Brain pericyte (primary cell): Measurements from ENCODE around the gene NCF2.

Experiments used
- DNase-seq: peaks from one replicate; pipeline ENCODE4 v3.0.0-alpha.2; 2012; ENCODE audit warnings: low read depth, low spot score

NCF2 gene

GRCh38 chr1:183611021-183611420 lies 20.8 kb upstream of the NCF2 start:
- DNase-seq: no peak

DNA sequence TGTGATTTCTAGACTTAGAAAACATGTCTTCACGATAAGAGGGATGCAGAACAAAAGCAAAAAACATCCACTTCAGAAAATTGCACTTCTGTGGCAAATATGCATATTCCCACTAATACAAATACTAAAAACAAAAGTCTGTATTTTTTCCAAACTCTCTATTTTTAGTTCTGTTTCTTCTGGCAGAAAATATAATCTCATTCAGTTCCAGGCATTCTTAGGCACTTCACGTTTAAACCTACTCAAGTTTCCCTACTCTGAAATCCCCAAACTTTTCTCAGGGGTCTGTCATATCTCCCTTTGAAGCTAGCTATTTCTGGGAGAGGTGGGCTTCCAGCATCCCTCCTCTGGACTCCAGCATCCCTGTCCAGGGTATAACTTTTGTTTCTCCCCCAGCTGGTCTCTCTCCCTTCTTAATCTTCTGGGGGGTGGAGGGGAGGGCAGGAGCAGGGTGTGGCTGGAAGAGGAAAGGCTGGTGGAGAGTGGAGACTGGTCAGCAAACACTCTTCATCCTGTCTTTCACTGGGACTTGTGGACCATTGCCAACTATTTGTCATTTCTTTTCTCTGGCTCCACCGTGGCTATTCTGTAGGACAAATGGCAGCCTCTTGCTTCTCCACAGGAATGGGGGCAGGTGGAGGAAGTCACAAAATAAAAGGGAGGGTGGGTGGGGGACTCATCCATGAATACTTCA lies 19.6 kb upstream of the NCF2 start:
- DNase-seq: no peak

DNA sequence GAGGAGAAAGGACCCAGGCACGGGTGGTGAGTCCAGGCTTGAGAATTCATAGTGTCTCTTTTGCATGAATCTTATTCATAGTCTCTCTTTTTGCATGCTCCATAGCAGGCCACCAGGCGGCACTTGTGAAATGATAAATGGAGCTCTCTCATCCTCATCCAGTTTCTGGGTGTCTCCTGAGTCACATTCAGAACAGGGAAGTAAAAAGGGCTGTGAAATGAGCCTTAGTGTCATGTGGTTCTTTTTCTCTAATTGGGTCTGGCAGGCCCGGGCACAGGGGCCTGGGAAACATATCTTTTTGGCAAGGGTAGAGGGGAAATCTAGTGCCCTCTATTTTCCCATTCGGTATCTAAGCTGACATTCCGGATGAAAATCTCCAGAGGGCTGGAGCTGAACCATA lies 19.1 kb upstream of the NCF2 start:
- DNase-seq: no peak

DNA sequence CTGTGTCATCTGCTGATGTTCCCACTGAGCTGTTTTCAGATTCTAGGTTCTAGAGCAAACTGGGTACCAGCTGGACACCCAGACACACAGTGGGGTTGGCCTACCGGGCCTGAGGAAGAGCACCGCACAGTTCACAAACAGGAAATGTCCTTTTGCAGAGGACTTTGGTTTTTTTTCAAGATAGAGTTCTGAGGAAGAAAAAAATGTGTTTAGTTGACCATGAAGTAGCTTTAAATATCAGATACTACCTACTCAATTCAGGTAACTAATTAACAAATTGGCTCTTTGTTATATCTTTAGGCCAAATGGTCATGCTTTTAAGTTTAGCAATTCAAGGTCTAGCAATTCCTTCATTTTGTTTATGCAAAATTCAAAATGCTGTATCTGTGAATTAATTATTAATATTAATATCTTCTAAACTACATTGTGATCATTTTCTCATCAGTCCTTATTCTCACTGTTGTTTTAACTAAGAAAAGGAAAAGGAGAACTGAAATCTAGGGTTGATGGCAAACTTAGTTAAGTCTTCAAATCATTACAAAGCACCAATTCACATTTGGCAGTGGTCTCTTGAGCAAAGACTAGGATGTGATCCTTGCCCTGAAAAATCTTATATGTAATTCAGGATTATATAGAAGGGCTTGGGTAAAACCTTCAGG lies 17.2 kb upstream of the NCF2 start:
- DNase-seq: no peak

GRCh38 chr1:183605904-183606303 lies 15.6 kb upstream of the NCF2 start:
- DNase-seq: no peak

DNA sequence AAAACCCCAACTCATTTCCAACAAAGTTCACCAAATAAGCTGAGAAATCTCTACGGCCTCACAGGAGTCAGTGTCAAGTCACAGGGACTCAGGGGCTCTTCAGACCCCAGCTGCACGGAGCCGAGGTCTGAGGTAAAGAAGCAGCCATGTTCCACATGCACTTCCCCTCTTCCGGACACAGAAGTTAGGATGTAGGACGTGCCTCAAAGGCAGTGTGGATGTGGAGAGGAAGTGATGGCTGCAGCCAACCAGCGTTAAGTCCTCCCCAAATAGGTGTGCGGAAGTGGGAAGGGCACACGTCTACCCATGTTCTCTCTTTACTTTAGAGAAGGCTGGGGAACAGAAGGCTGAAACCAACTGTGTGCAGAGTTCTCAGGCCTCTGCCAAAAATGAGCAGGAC lies 14.6 kb upstream of the NCF2 start:
- DNase-seq: no peak

- DNase-seq: peak; percentile 71
Measured at GRCh38 chr1:183604038-183604808, 14.0 kb upstream of the NCF2 start.

GRCh38 chr1:183602510-183602909 lies 12.3 kb upstream of the NCF2 start:
- DNase-seq: no peak

- no peak for DNase-seq
Measured at GRCh38 chr1:183600634-183601033, 10.4 kb upstream of the NCF2 start.

- DNase-seq: no peak
Measured at GRCh38 chr1:183600136-183600535, 9.9 kb upstream of the NCF2 start.

GRCh38 chr1:183598386-183598785 lies 8.1 kb upstream of the NCF2 start:
- no peak for DNase-seq

DNA sequence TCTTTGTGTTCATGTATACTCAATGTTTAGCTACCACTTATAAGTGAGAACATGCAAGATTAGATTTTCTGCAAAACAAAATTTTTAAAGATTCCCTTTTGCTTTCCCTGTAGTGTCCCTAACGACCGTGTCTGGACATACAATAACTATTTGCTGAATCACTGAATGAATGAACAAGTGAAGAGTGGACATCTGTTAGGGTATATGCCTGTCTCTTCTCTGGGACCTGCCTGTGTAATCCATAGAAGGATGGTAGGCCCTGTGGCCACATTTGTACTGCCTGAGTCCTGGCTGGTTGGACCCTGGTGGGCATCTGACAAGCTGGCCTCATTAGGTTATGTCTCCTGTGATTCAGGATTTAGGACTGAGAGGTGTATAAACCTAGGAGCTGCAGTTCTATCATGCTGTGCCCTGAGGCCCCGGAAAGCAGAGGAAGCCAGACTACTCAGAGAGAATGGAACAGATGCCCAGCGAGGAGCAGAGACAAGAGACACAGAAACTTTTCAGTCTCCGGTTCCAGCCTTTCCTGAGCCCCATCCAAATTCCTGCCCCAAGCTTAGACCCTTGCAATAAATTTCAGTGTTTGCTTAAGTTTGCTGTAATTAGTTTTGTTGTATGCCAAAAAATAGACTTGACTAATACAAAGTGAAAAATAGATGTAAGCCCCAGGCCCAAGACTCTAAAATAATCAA lies 7.5 kb upstream of the NCF2 start:
- no peak for DNase-seq

DNA sequence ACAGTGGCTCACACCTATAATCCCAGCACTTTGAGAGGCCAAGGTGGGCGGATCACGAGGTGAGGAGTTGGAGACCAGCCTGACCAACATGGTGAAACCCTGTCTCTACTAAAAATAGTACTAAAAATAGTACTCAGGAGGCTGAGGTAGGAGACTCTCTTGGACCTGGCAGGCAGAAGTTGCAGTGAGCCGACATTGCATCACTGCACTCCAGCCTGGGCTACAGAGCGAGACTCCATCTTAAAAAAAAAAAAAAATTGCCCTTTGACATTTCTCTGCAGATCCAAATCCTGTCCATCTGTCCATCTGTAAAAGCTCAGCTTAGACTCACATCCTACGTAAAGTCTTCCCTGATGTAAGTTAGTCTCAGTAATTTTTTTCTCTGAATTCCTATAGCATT lies 6.2 kb upstream of the NCF2 start:
- DNase-seq: no peak

DNA sequence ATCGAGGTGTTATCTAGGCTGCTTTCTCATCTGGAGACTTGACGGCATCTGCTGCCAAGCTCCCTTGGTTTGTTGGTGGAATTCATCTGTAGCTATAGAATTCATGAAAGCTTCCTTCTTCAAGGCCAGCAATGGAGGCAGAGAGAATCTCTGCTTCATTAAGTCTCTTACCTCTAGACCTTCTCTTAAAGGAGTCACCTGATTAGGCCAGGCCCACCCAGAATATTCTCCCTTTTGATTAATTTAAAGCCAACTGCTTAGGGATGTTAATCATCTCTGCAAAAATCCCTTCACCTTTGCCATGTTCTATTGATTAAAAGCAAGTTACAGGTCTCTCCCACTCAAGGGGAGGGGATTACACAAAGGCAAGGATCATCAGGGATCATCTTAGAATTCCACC lies 5.3 kb upstream of the NCF2 start:
- no peak for DNase-seq

DNA sequence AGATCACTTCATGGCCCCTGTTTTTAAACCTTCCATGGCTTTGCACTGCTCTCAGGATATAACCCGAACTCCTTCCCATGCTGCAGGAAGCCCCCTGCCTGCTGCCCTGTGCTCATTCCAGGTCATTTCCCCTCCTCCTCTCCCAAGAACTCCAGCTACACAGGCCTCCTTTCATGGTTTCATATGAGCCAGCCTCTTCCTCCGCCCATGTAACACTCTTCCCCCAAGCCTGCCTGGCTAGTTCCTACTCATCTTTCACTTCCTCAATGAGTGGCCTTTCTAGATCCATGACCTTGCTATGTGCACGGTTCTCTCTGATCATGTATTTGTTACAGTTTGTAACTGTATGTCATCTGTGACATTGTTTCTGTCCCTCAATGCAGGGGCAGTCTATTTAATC lies 3.1 kb upstream of the NCF2 start:
- no peak for DNase-seq

GRCh38 chr1:183592733-183593132 lies 2.5 kb upstream of the NCF2 start:
- DNase-seq: no peak

GRCh38 chr1:183589874-183590243 lies 400 bp downstream of the NCF2 start:
- no peak for DNase-seq

DNA sequence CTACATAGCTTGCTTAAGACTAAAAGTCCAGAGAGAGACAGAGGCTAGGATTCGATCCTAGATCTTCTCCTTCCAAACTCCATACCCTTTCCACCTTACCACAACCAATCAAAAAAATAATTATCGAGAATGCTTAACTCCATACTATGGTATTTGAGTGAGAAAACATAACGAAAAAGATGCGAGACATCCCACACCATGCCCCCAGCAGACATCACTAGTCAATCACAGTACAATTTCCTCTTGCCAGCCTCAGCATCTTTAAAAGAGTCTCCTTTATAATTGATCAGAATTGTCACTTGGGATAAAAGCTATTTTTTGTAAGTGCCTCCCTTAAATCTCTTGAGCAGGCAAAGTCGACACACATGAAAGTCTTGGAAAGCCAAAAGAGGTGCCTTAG lies 875 bp downstream of the NCF2 start:
- DNase-seq: no peak

DNA sequence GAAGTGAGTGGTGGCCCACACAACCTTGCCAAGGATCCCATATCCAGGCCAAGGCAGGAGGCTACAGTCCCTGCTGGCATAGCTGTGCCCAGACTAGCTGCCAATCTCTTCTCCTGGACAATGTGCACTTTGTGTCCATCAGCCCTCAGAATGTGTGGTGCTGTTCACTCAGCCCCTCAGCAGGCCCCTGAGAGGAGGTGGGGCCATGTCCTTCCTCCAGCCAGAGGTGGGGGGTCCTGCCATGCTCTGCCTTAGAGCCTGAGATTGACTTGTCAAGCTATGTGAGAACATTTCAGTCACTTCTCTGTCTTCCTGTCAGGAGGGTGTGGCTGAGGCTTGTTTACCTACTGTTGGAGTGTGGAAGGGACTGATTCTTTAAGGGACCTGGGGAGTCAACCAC lies 1.4 kb downstream of the NCF2 start:
- no peak for DNase-seq

DNA sequence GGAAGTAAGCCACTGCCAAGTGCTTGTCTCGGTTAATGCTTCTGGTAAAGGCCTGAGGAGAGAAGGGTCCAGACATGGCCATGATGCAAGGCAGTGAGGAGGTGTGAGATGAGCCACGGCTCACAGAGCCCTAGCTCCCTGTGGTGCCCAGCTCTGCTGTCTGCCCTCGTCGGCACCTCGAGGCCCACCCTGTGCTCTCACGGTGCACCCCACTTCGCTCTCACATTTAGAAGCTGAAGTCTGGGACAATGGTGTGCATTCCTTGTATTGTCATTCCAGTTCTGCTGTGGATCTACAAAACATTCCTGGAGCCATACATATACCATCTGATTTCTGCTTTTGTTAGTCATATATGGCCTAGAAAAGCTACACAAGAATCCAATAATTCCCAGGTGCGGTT lies 3.3 kb downstream of the NCF2 start:
- no peak for DNase-seq

- no peak for DNase-seq
Measured at GRCh38 chr1:183586455-183586854, 3.8 kb downstream of the NCF2 start.

GRCh38 chr1:183585038-183585437 lies 5.2 kb downstream of the NCF2 start:
- DNase-seq: no peak
